ENCODE results near the gene DGKZ.

GRCh38 chr11:46308631-46309419 is 38.4 kb upstream of the DGKZ start:
- TF ChIP-seq CTCF (IDR thresholded peaks at IDR 0.05) (peak in 1 of 3 donors; percentile 88), POLR2A (IDR thresholded peaks at IDR 0.05) (no peak)

Data from lower leg skin (tissue), 3 donors.